HAP-1 (cell line): ENCODE measurements around the gene SOX6.

ENCODE experiments used
- DNase-seq, 2 experiments: peaks; one replicate each; pipeline ENCODE4 v3.0.0-alpha.2; 2016 to 2020; ENCODE audit warnings: low spot score in 2 of 2
- H3K27me3 ChIP-seq: fragments of 250-450 bp; sonication (Bioruptor Pico); 2 replicates; pipeline ENCODE4 v1.5.1; 2020; ENCODE audit warnings: low read depth, mild to moderate bottlenecking, moderate library complexity
- H3K36me3 ChIP-seq: fragments of 250-450 bp; sonication (Bioruptor Pico); replicated peaks from 2 replicates; pipeline ENCODE4 v1.5.1; 2020; ENCODE audit warnings: mild to moderate bottlenecking
- H3K4me1 ChIP-seq: fragments of 250-450 bp; sonication (Bioruptor Pico); 2 replicates; pipeline ENCODE4 v1.5.1; 2020; ENCODE audit warnings: mild to moderate bottlenecking
- H3K4me3 ChIP-seq: fragments of 250-450 bp; sonication (Bioruptor Pico); 2 replicates; pipeline ENCODE4 v1.5.1; 2020; ENCODE audit warnings: mild to moderate bottlenecking, moderate library complexity
- H3K9me3 ChIP-seq: fragments of 250-450 bp; sonication (Bioruptor Pico); 2 replicates; pipeline ENCODE4 v1.5.1; 2020; ENCODE audit warnings: mild to moderate bottlenecking, moderate library complexity
- in situ Hi-C: fragments of 300-500 bp; cut with MboI; formaldehyde crosslinking; loops from 3 replicates; pipeline ENCODE4 v1.14.3; 2020; ENCODE audit warnings: low sequenced_read_pairs, inconsistent platforms, mixed read lengths

Gene SOX6

GRCh38 chr11:16262645-16262955 lies 93.7 kb downstream of the SOX6 start:
- no peaks in the 10 kb centered on the region for H3K36me3 ChIP-seq
- no peak for DNase-seq
- in situ Hi-C loops = no loop called here
- no peak overlapping the region for H3K4me3 ChIP-seq
- H3K4me1 ChIP-seq = no peaks in the 10 kb centered on the region
- H3K9me3 ChIP-seq = no peaks in the 10 kb centered on the region
- no peaks in the 10 kb centered on the region for H3K27me3 ChIP-seq

GRCh38 chr11:16261836-16262644 lies 94.3 kb downstream of the SOX6 start:
- no peaks in the 10 kb centered on the region for H3K27me3 ChIP-seq
- no peaks in the 10 kb centered on the region for H3K4me1 ChIP-seq
- in situ Hi-C loops = no loop called here
- H3K9me3 ChIP-seq = no peaks in the 10 kb centered on the region
- DNase-seq = no peak
- no peak overlapping the region for H3K4me3 ChIP-seq
- no peaks in the 10 kb centered on the region for H3K36me3 ChIP-seq

GRCh38 chr11:16252373-16252772 lies 104.0 kb downstream of the SOX6 start:
- peak; percentile 22 to 36 for DNase-seq
- in situ Hi-C loops = no loop called here

GRCh38 chr11:16248248-16248647 lies 108.1 kb downstream of the SOX6 start:
- Histone ChIP-seq H3K4me1 (no peaks in the 10 kb centered on the region), H3K9me3 (no peaks in the 10 kb centered on the region), H3K4me3 (no peak overlapping the region), H3K36me3 (no peaks in the 10 kb centered on the region), H3K27me3 (no peaks in the 10 kb centered on the region)
- in situ Hi-C loops = no loop called here
- DNase-seq = no peak

More at GRCh38 chr11:16252373-16252772, 104.0 kb downstream of the SOX6 start:
- Histone ChIP-seq H3K27me3 (no peaks in the 10 kb centered on the region), H3K9me3 (no peaks in the 10 kb centered on the region), H3K4me1 (no peaks in the 10 kb centered on the region), H3K36me3 (no peaks in the 10 kb centered on the region), H3K4me3 (no peak overlapping the region)

GRCh38 chr11:16242806-16243205 lies 113.5 kb downstream of the SOX6 start:
- Histone ChIP-seq H3K4me1 (peaks cover 4% of the 10 kb centered on the region), H3K4me3 (no peak overlapping the region), H3K9me3 (no peaks in the 10 kb centered on the region), H3K36me3 (no peaks in the 10 kb centered on the region), H3K27me3 (no peaks in the 10 kb centered on the region)
- in situ Hi-C loops = no loop called here
- DNase-seq = no peak

- H3K36me3 ChIP-seq = no peaks in the 10 kb centered on the region
- no peaks in the 10 kb centered on the region for H3K27me3 ChIP-seq
- DNase-seq = no peak
- H3K4me3 ChIP-seq = no peak overlapping the region
- no peaks in the 10 kb centered on the region for H3K9me3 ChIP-seq
- in situ Hi-C loops = no loop called here
- peaks cover 4% of the 10 kb centered on the region for H3K4me1 ChIP-seq
Observed at GRCh38 chr11:16240687-16241086, 115.7 kb downstream of the SOX6 start.

- no peaks in the 10 kb centered on the region for H3K36me3 ChIP-seq
- no peaks in the 10 kb centered on the region for H3K9me3 ChIP-seq
- no peak overlapping the region for H3K4me3 ChIP-seq
- no peak for DNase-seq
- H3K4me1 ChIP-seq = peaks cover 4% of the 10 kb centered on the region
- in situ Hi-C loops = no loop called here
- no peaks in the 10 kb centered on the region for H3K27me3 ChIP-seq
Observed at GRCh38 chr11:16239141-16240105, 116.9 kb downstream of the SOX6 start.

- in situ Hi-C loops = no loop called here
- Histone ChIP-seq H3K27me3 (no peaks in the 10 kb centered on the region), H3K36me3 (no peaks in the 10 kb centered on the region), H3K4me1 (no peaks in the 10 kb centered on the region; the same call in 1 of the 2 replicates), H3K9me3 (no peaks in the 10 kb centered on the region), H3K4me3 (no peak overlapping the region)
- DNase-seq = peak in 1 of 2 experiments; percentile 11
Observed at GRCh38 chr11:16226245-16226644, 130.1 kb downstream of the SOX6 start.

- no peaks in the 10 kb centered on the region for H3K36me3 ChIP-seq
- no peaks in the 10 kb centered on the region; the same call in 1 of the 2 replicates for H3K4me1 ChIP-seq
- no peaks in the 10 kb centered on the region for H3K27me3 ChIP-seq
- in situ Hi-C loops = no loop called here
- DNase-seq = no peak
- no peak overlapping the region for H3K4me3 ChIP-seq
- no peaks in the 10 kb centered on the region for H3K9me3 ChIP-seq
Observed at GRCh38 chr11:16225623-16226022, 130.7 kb downstream of the SOX6 start.

- no peaks in the 10 kb centered on the region for H3K9me3 ChIP-seq
- H3K27me3 ChIP-seq = no peaks in the 10 kb centered on the region
- DNase-seq = no peak
- no peak overlapping the region for H3K4me3 ChIP-seq
- in situ Hi-C loops = no loop called here
- H3K36me3 ChIP-seq = no peaks in the 10 kb centered on the region
- H3K4me1 ChIP-seq = no peaks in the 10 kb centered on the region; the same call in 1 of the 2 replicates
Observed at GRCh38 chr11:16223558-16223957, 132.8 kb downstream of the SOX6 start.

- H3K36me3 ChIP-seq = no peaks in the 10 kb centered on the region
- no peaks in the 10 kb centered on the region for H3K9me3 ChIP-seq
- in situ Hi-C loops = no loop called here
- H3K4me1 ChIP-seq = no peaks in the 10 kb centered on the region
- H3K27me3 ChIP-seq = no peaks in the 10 kb centered on the region
- no peak for DNase-seq
- H3K4me3 ChIP-seq = no peak overlapping the region
Observed at GRCh38 chr11:16217631-16218030, 138.7 kb downstream of the SOX6 start.

GRCh38 chr11:16216831-16217230 lies 139.5 kb downstream of the SOX6 start:
- DNase-seq = no peak
- in situ Hi-C loops = no loop called here
- Histone ChIP-seq H3K9me3 (no peaks in the 10 kb centered on the region), H3K27me3 (no peaks in the 10 kb centered on the region), H3K4me3 (no peak overlapping the region), H3K36me3 (no peaks in the 10 kb centered on the region), H3K4me1 (no peaks in the 10 kb centered on the region)

GRCh38 chr11:16215352-16215751 lies 141.0 kb downstream of the SOX6 start:
- Histone ChIP-seq H3K4me3 (no peak overlapping the region), H3K9me3 (no peaks in the 10 kb centered on the region), H3K36me3 (no peaks in the 10 kb centered on the region), H3K4me1 (no peaks in the 10 kb centered on the region), H3K27me3 (no peaks in the 10 kb centered on the region)
- no peak for DNase-seq
- in situ Hi-C loops = no loop called here

GRCh38 chr11:16211407-16211806 lies 144.9 kb downstream of the SOX6 start:
- no peak overlapping the region for H3K4me3 ChIP-seq
- no peaks in the 10 kb centered on the region for H3K4me1 ChIP-seq
- no peak for DNase-seq
- no peaks in the 10 kb centered on the region for H3K27me3 ChIP-seq
- in situ Hi-C loops = no loop called here
- no peaks in the 10 kb centered on the region for H3K9me3 ChIP-seq
- no peaks in the 10 kb centered on the region for H3K36me3 ChIP-seq
